Effector memory CD4-positive, alpha-beta T cell (primary cell): ENCODE measurements around the gene C2orf69.
"Not testable (repeated sequence)": the region's sequence is repeated elsewhere in the genome, so short reads cannot be mapped to it uniquely, and the experiment has no call there.

Experiments
- DNase-seq, 3 donors: peaks; one replicate each; pipeline ENCODE4 v3.0.0-alpha.2; 2020
- H3K27ac ChIP-seq: 2 replicates; pipeline ENCODE4 v1.7.0; 2013; ENCODE audit warnings: mild to moderate bottlenecking, low read length, moderate library complexity; ENCODE audit not compliant: insufficient read depth, poor library complexity, severe bottlenecking
- H3K27me3 ChIP-seq: replicated peaks from 2 replicates; pipeline ENCODE4 v1.7.0; 2013; ENCODE audit warnings: mild to moderate bottlenecking, low read length; ENCODE audit not compliant: insufficient read depth, control insufficient read depth, poor library complexity, severe bottlenecking
- H3K36me3 ChIP-seq: 2 replicates; pipeline ENCODE4 v1.7.0; 2013; ENCODE audit warnings: mild to moderate bottlenecking, low read length, moderate library complexity; ENCODE audit not compliant: control insufficient read depth, insufficient read depth
- H3K4me1 ChIP-seq: 2 replicates; pipeline ENCODE4 v1.7.0; 2013; ENCODE audit warnings: low read length, mild to moderate bottlenecking; ENCODE audit not compliant: control insufficient read depth, insufficient read depth, poor library complexity, severe bottlenecking
- H3K4me3 ChIP-seq: 2 replicates; pipeline ENCODE4 v1.7.0; 2013; ENCODE audit warnings: low read length, low read depth, mild to moderate bottlenecking; ENCODE audit not compliant: insufficient read depth, poor library complexity, severe bottlenecking
- H3K9me3 ChIP-seq: 2 replicates; pipeline ENCODE4 v1.7.0; 2013; ENCODE audit warnings: mild to moderate bottlenecking, low read length, moderate library complexity; ENCODE audit not compliant: control insufficient read depth

C2orf69 gene

DNA sequence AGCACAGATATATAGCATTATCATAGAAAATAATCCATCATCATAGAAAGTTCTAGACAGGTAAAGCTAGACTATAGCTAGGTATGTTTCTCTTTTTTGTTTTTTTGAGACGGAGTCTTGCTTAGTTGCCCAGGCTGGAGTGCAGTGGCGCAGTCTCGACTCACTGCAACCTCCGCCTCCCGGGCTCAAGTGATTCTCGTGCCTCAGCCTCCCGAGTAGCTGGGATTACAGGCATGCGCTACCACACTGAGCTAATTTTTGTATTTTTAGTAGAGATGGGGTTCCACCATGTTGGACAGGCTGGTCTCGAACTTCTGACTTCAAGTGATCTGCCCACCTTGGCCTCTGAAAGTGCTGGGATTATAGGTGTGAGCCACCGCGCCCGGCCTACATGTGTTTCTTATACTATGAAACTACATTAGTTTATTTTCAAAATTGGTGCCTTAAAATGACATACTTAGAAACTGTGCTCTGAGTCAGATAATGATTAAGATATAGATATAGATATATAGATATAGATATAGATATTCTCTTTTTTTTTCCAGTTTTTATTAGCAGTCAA is 1.5 kb downstream of the C2orf69 start:
- DNase-seq, H3K36me3 ChIP-seq, H3K27me3 ChIP-seq, H3K9me3 ChIP-seq, H3K27ac ChIP-seq: not testable (repeated sequence)
- Histone ChIP-seq H3K4me3 (peak overlapping the region; percentile 87), H3K4me1 (peaks cover 10% of the 10 kb centered on the region)

- no peak for DNase-seq
- Histone ChIP-seq H3K27ac (no peak overlapping the region), H3K36me3 (peaks cover 7% of the 10 kb centered on the region), H3K4me3 (no peak overlapping the region), H3K9me3 (no peaks in the 10 kb centered on the region), H3K27me3 (no peaks in the 10 kb centered on the region), H3K4me1 (peaks cover 10% of the 10 kb centered on the region)
Observed at GRCh38 chr2:199914372-199914958, 3.4 kb downstream of the C2orf69 start.

GRCh38 chr2:199916980-199917379 is 5.9 kb downstream of the C2orf69 start:
- Histone ChIP-seq H3K36me3 (peaks cover 7% of the 10 kb centered on the region), H3K9me3 (no peaks in the 10 kb centered on the region), H3K27ac (no peak overlapping the region), H3K4me3 (no peak overlapping the region), H3K27me3 (no peaks in the 10 kb centered on the region), H3K4me1 (peaks cover 10% of the 10 kb centered on the region)
- DNase-seq, result no peak

DNA sequence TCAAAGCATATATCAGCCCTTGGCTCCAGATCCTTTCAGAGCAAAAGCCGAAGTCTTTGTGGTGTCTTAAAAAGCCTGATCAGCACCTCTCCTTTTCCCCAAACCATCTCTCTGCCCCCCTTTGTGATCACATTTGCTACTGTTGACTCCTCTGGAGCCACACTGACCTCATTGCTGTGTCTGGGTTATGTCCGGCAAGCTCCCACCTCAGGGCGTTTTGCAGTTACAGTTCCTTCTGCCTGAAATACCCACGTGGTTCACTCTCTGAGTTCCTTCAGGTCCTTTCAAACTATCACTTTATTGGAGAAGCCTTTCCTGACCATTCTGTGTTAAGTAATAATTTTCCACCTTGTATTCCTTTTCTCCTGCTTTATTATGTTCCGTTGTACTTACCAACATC is 11.8 kb downstream of the C2orf69 start:
- H3K27me3 ChIP-seq, result no peaks in the 10 kb centered on the region
- H3K4me1 ChIP-seq, result no peaks in the 10 kb centered on the region
- H3K4me3 ChIP-seq, result no peak overlapping the region
- H3K27ac ChIP-seq, result no peak overlapping the region
- no peak for DNase-seq
- no peaks in the 10 kb centered on the region for H3K9me3 ChIP-seq
- H3K36me3 ChIP-seq, result no peaks in the 10 kb centered on the region

- no peak for DNase-seq
Observed at GRCh38 chr2:199923924-199924323, 12.8 kb downstream of the C2orf69 start.

GRCh38 chr2:199926806-199927205 is 15.7 kb downstream of the C2orf69 start:
- Histone ChIP-seq H3K9me3 (no peaks in the 10 kb centered on the region), H3K4me1 (no peaks in the 10 kb centered on the region), H3K27ac (no peak overlapping the region), H3K4me3 (no peak overlapping the region), H3K27me3 (no peaks in the 10 kb centered on the region), H3K36me3 (peaks cover 3% of the 10 kb centered on the region)
- DNase-seq, result no peak

More at GRCh38 chr2:199923924-199924323, 12.8 kb downstream of the C2orf69 start:
- Histone ChIP-seq H3K9me3 (no peaks in the 10 kb centered on the region), H3K36me3 (no peaks in the 10 kb centered on the region), H3K4me1 (no peaks in the 10 kb centered on the region), H3K4me3 (no peak overlapping the region), H3K27me3 (no peaks in the 10 kb centered on the region), H3K27ac (no peak overlapping the region)

DNA sequence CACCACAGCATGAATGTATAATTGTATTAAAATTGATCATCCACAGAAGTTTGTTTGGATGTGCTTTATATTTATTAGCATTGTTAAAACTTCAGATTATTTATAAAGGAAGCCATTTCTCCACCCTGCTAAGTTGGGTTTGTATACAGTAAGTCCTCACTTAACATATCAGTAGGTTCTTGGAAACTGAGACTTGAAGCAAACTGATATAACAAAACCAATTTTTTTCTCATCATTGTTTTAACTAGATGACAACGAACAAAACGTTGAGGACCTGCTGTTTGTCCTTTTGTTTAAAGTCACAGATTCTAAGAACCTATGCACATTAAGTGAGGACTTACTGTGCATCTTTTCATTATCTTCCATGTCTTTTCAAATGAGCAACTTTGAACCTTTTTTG is 17.1 kb downstream of the C2orf69 start:
- H3K4me3 ChIP-seq, result no peak overlapping the region
- peaks cover 7% of the 10 kb centered on the region for H3K36me3 ChIP-seq
- DNase-seq, result no peak
- H3K9me3 ChIP-seq, result no peaks in the 10 kb centered on the region
- no peak overlapping the region for H3K27ac ChIP-seq
- no peaks in the 10 kb centered on the region for H3K4me1 ChIP-seq
- no peaks in the 10 kb centered on the region for H3K27me3 ChIP-seq

DNA sequence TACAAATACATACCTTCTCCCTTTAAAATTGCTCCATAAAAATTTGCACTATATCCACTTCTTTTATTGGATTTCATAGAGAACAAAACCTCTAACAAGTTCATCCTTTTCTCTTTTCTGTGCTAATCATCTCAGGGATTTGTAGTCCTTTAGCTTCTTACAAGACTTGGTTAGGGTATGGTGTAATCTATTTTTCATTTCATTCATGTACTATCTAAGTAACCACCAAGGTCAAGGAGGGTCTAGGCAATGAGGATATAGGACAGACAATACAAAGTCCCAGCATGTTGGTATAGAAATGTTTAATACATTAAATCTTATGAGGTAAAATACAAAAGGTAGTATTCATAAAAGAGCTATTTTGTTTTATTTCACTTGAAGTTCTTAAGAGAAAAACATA is 17.5 kb downstream of the C2orf69 start:
- no peak for DNase-seq
- Histone ChIP-seq H3K4me1 (no peaks in the 10 kb centered on the region), H3K27ac (no peak overlapping the region), H3K4me3 (no peak overlapping the region), H3K27me3 (no peaks in the 10 kb centered on the region), H3K9me3 (no peaks in the 10 kb centered on the region), H3K36me3 (peaks cover 7% of the 10 kb centered on the region)

GRCh38 chr2:199929262-199929661 is 18.2 kb downstream of the C2orf69 start:
- no peaks in the 10 kb centered on the region for H3K27me3 ChIP-seq
- no peaks in the 10 kb centered on the region for H3K9me3 ChIP-seq
- H3K36me3 ChIP-seq, result peaks cover 7% of the 10 kb centered on the region
- no peak overlapping the region for H3K4me3 ChIP-seq
- no peak for DNase-seq
- no peak overlapping the region for H3K27ac ChIP-seq
- no peaks in the 10 kb centered on the region for H3K4me1 ChIP-seq

DNA sequence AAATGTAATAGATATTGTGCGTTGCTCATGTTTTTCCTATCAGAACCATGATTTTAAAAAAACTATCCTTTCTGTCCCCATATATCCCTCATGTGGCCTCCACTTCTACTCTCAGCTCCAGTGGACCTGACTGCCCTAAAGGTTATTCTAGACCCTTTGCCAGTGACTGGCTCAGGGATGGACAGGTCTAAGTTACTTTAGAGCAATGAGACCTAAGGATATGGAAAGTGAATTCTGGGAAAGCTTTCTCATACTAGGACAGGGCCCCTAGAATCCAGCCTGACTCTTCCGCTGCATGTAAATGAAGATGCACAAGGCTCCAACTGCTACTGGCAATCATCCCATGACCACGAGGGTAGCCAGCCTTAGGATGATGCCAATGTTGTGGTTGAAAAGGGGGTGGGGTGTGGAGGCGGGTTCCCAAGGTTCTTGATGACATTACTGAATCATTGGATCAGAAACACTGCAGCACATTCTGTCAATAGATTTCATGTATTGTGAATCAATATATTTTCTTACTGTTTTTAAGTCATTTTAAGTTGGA is 21.3 kb downstream of the C2orf69 start:
- H3K9me3 ChIP-seq, result no peaks in the 10 kb centered on the region
- no peak for DNase-seq
- no peaks in the 10 kb centered on the region for H3K27me3 ChIP-seq
- no peak overlapping the region for H3K4me3 ChIP-seq
- H3K27ac ChIP-seq, result no peak overlapping the region
- no peaks in the 10 kb centered on the region for H3K4me1 ChIP-seq
- peaks cover 9% of the 10 kb centered on the region for H3K36me3 ChIP-seq
